Choroid plexus epithelial cell (primary cell): ENCODE measurements around the gene ELK4.

Experiments
- DNase-seq: peaks from one replicate; pipeline ENCODE4 v3.0.0-alpha.2; 2010; ENCODE audit warnings: low read depth
- H3K4me3 ChIP-seq: 2 replicates; pipeline ENCODE4 v1.5.1; 2011; ENCODE audit warnings: low read depth, mild to moderate bottlenecking, control low read depth, low read length, moderate library complexity
- CTCF ChIP-seq: conservative IDR thresholded peaks from 2 replicates; pipeline ENCODE4 v1.5.1; 2011; ENCODE audit warnings: low read depth, mild to moderate bottlenecking, control low read depth, inconsistent platforms, low read length, moderate library complexity

The ELK4 gene

DNA sequence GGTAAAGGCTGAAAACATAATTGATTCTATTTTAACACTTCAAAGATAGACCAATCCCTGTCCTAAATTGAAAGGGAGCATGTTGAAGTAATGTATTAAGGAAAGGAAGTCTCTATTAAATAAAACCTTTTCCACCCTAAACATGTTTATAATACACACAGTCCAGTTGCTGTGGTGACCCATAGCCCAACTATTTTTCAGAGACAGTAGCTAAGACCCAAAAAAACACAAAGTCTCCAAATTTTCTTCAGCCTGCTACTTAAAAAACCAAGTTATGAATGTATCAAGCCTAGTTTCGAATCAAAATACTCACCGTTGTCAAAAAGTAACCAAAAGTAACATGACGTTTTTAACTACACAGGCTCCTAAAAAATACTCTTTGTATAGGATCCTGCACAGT is 1.6 kb downstream of the ELK4 start:
- no peak for TF ChIP-seq CTCF
- peak overlapping the region; percentile 77 for H3K4me3 ChIP-seq
- peak; percentile 62 for DNase-seq

GRCh38 chr1:205629751-205630150 is 2.1 kb downstream of the ELK4 start:
- no peak for TF ChIP-seq CTCF
- peak overlapping the region; percentile 4 for H3K4me3 ChIP-seq
- DNase-seq, result peak; percentile 4

DNA sequence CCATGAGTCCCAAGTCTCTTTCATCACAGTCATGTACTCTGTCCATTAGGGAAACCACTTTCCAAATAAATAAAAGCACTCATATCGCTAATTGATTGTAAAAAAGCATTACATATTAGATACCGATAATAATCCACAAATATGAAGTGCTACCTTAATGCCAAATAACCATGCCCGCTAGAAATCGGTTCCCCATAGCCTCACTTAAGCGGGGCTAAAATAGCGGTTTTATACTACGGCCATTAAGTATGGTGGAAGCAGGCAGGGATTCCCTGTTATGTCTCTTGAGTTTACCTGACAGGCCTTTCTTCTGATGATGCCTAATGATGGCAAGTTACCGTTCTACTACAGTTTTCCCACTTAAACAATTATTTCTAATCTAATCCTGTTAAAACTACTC is 3.9 kb downstream of the ELK4 start:
- no peak for DNase-seq
- TF ChIP-seq CTCF, result no peak
- H3K4me3 ChIP-seq, result no peak overlapping the region

GRCh38 chr1:205626216-205626615 is 5.6 kb downstream of the ELK4 start:
- no peak for DNase-seq
- H3K4me3 ChIP-seq, result no peak overlapping the region
- no peak for TF ChIP-seq CTCF

GRCh38 chr1:205623646-205624045 is 8.2 kb downstream of the ELK4 start:
- no peak overlapping the region for H3K4me3 ChIP-seq
- no peak for DNase-seq
- no peak for TF ChIP-seq CTCF

GRCh38 chr1:205620269-205620668 is 11.5 kb downstream of the ELK4 start:
- TF ChIP-seq CTCF, result no peak

GRCh38 chr1:205619376-205619775 is 12.4 kb downstream of the ELK4 start:
- no peak for TF ChIP-seq CTCF
- DNase-seq, result no peak
- H3K4me3 ChIP-seq, result no peak overlapping the region

More at GRCh38 chr1:205620269-205620668, 11.5 kb downstream of the ELK4 start:
- DNase-seq, result no peak
- H3K4me3 ChIP-seq, result no peak overlapping the region
